ENCODE data around the gene KPNA6. TPM values are rescaled to one million over a fixed set of nuclear protein-coding genes. Genes with fewer than 3 reads are reported as not detected.

Gene KPNA6
- total and polyA plus RNA-seq, 2 of the 13 experiments (the other 11 are each of a cell fraction or from before 2014, with no cell fraction given) = 22.0 to 47.5 TPM

GRCh38 chr1:32179443-32180185, 71.8 kb downstream of the KPNA6 start, which contains the start of gene TXLNA (continued):
- TF ChIP-seq REXO4 (CRISPR knock-in tag; IDR thresholded peaks at IDR 0.05; ENCODE audit: borderline replicate concordance) (no peak; the same call in 1 of the 2 replicates), XRCC5 (optimal IDR thresholded peaks at IDR 0.05; ENCODE audit: low read length) (no peak), HDAC1 (CRISPR knock-in tag; IDR thresholded peaks at IDR 0.05) (peak; percentile 89), EEA1 (CRISPR knock-in tag; IDR thresholded peaks at IDR 0.05; ENCODE audit: borderline replicate concordance) (peak; percentile 84; the same call in 1 of the 2 replicates), CSRNP2 (CRISPR knock-in tag; conservative IDR thresholded peaks at IDR 0.05; ENCODE audit: low read depth) (peak; percentile 82; the same call in 1 of the 2 replicates), ZNF788 (CRISPR knock-in tag; IDR thresholded peaks at IDR 0.05; ENCODE audit: borderline replicate concordance) (peak; percentile 84; the same call in 1 of the 2 replicates), ZNF343 (CRISPR knock-in tag; IDR thresholded peaks at IDR 0.05) (peak; percentile 67; the same call in 1 of the 2 replicates), ZNF691 (CRISPR knock-in tag; IDR thresholded peaks at IDR 0.05; ENCODE audit: borderline replicate concordance, low read depth) (no peak), ZMYM2 (CRISPR knock-in tag; IDR thresholded peaks at IDR 0.05) (peak; percentile 35; the same call in 1 of the 2 replicates), NFIC (IDR thresholded peaks at IDR 0.05; ENCODE audit: low read length) (0 out of 2 replicates have a peak, but pooled peaks have one; percentile 54)
- TF ChIP-seq, protein P1, sequence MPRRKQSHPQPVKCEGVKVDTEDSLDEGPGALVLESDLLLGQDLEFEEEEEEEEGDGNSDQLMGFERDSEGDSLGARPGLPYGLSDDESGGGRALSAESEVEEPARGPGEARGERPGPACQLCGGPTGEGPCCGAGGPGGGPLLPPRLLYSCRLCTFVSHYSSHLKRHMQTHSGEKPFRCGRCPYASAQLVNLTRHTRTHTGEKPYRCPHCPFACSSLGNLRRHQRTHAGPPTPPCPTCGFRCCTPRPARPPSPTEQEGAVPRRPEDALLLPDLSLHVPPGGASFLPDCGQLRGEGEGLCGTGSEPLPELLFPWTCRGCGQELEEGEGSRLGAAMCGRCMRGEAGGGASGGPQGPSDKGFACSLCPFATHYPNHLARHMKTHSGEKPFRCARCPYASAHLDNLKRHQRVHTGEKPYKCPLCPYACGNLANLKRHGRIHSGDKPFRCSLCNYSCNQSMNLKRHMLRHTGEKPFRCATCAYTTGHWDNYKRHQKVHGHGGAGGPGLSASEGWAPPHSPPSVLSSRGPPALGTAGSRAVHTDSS (CRISPR knock-in tag; conservative IDR thresholded peaks at IDR 0.05) = no peak
- TF ChIP-seq, protein P2, sequence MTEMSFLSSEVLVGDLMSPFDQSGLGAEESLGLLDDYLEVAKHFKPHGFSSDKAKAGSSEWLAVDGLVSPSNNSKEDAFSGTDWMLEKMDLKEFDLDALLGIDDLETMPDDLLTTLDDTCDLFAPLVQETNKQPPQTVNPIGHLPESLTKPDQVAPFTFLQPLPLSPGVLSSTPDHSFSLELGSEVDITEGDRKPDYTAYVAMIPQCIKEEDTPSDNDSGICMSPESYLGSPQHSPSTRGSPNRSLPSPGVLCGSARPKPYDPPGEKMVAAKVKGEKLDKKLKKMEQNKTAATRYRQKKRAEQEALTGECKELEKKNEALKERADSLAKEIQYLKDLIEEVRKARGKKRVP (CRISPR knock-in tag; IDR thresholded peaks at IDR 0.05) = peak in 1 of 2 experiments; percentile 75; a peak in 2 of 4 replicates
- TF ChIP-seq, protein P3, sequence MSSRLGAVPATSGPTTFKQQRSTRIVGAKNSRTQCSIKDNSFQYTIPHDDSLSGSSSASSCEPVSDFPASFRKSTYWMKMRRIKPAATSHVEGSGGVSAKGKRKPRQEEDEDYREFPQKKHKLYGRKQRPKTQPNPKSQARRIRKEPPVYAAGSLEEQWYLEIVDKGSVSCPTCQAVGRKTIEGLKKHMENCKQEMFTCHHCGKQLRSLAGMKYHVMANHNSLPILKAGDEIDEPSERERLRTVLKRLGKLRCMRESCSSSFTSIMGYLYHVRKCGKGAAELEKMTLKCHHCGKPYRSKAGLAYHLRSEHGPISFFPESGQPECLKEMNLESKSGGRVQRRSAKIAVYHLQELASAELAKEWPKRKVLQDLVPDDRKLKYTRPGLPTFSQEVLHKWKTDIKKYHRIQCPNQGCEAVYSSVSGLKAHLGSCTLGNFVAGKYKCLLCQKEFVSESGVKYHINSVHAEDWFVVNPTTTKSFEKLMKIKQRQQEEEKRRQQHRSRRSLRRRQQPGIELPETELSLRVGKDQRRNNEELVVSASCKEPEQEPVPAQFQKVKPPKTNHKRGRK (CRISPR knock-in tag; IDR thresholded peaks at IDR 0.05) = no peak
- TF ChIP-seq, protein P4, sequence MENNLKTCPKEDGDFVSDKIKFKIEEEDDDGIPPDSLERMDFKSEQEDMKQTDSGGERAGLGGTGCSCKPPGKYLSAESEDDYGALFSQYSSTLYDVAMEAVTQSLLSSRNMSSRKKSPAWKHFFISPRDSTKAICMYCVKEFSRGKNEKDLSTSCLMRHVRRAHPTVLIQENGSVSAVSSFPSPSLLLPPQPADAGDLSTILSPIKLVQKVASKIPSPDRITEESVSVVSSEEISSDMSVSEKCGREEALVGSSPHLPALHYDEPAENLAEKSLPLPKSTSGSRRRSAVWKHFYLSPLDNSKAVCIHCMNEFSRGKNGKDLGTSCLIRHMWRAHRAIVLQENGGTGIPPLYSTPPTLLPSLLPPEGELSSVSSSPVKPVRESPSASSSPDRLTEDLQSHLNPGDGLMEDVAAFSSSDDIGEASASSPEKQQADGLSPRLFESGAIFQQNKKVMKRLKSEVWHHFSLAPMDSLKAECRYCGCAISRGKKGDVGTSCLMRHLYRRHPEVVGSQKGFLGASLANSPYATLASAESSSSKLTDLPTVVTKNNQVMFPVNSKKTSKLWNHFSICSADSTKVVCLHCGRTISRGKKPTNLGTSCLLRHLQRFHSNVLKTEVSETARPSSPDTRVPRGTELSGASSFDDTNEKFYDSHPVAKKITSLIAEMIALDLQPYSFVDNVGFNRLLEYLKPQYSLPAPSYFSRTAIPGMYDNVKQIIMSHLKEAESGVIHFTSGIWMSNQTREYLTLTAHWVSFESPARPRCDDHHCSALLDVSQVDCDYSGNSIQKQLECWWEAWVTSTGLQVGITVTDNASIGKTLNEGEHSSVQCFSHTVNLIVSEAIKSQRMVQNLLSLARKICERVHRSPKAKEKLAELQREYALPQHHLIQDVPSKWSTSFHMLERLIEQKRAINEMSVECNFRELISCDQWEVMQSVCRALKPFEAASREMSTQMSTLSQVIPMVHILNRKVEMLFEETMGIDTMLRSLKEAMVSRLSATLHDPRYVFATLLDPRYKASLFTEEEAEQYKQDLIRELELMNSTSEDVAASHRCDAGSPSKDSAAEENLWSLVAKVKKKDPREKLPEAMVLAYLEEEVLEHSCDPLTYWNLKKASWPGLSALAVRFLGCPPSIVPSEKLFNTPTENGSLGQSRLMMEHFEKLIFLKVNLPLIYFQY (CRISPR knock-in tag; IDR thresholded peaks at IDR 0.05; ENCODE audit: borderline replicate concordance) = no peak; the same call in 1 of the 2 replicates
- TF ChIP-seq, protein P5, sequence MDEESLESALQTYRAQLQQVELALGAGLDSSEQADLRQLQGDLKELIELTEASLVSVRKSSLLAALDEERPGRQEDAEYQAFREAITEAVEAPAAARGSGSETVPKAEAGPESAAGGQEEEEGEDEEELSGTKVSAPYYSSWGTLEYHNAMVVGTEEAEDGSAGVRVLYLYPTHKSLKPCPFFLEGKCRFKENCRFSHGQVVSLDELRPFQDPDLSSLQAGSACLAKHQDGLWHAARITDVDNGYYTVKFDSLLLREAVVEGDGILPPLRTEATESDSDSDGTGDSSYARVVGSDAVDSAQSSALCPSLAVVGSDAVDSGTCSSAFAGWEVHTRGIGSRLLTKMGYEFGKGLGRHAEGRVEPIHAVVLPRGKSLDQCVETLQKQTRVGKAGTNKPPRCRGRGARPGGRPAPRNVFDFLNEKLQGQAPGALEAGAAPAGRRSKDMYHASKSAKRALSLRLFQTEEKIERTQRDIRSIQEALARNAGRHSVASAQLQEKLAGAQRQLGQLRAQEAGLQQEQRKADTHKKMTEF (CRISPR knock-in tag; IDR thresholded peaks at IDR 0.05) = peak; percentile 81
